HepG2 (cell line): ENCODE results near the gene HSD11B2. TPM values are rescaled to one million over a fixed set of nuclear protein-coding genes. Genes with fewer than 3 reads are reported as not detected.

Experiments
- ARID5B ChIP-seq: IDR thresholded peaks from 2 replicates; pipeline ENCODE4 v1.4.0; 2020; ENCODE audit warnings: mild to moderate bottlenecking, missing genetic modification reagents
- DDIT3 ChIP-seq: sonication (generic); formaldehyde crosslinking; IDR thresholded peaks from 2 replicates; pipeline ENCODE4 v1.4.0; 2020; ENCODE audit warnings: mild to moderate bottlenecking, missing genetic modification reagents
- HIVEP1 ChIP-seq: sonication (generic); formaldehyde crosslinking; IDR thresholded peaks from 2 replicates; pipeline ENCODE4 v1.4.0; 2020; ENCODE audit warnings: mild to moderate bottlenecking, missing genetic modification reagents
- HMGXB3 ChIP-seq: sonication (generic); formaldehyde crosslinking; IDR thresholded peaks from 2 replicates; pipeline ENCODE4 v1.4.0; 2020; ENCODE audit warnings: missing genetic modification reagents, borderline replicate concordance
- MXI1 ChIP-seq: IDR thresholded peaks from 3 replicates; pipeline ENCODE4 v1.6.1; 2012; ENCODE audit warnings: low read depth, low read length, inconsistent platforms, borderline replicate concordance
- NCOR1 ChIP-seq: fragments of 200-600 bp; sonication (generic); IDR thresholded peaks from 2 replicates; pipeline ENCODE4 v1.7.0; 2017; ENCODE audit warnings: antibody characterized with exemption, low read length, borderline replicate concordance
- NRL ChIP-seq: sonication (generic); formaldehyde crosslinking; IDR thresholded peaks from 2 replicates; pipeline ENCODE4 v1.5.0; 2020; ENCODE audit warnings: missing genetic modification reagents, mild to moderate bottlenecking, moderate library complexity, borderline replicate concordance
- PREB ChIP-seq: sonication (generic); formaldehyde crosslinking; IDR thresholded peaks from 2 replicates; pipeline ENCODE4 v1.4.0; 2020; ENCODE audit warnings: missing genetic modification reagents
- SRF ChIP-seq: IDR thresholded peaks from 2 replicates; pipeline ENCODE4 v1.6.1; 2011; ENCODE audit warnings: mild to moderate bottlenecking, low read depth, low read length, moderate library complexity
- ZNF24 ChIP-seq: fragments of 450-650 bp; IDR thresholded peaks from 2 replicates; pipeline ENCODE4 v1.6.1; 2017; ENCODE audit warnings: antibody characterized with exemption, mild to moderate bottlenecking
- ZNF430 ChIP-seq: sonication (generic); formaldehyde crosslinking; IDR thresholded peaks from 2 replicates; pipeline ENCODE4 v1.9.0; 2021; ENCODE audit warnings: mild to moderate bottlenecking, missing genetic modification reagents
- ZNF605 ChIP-seq: sonication (generic); formaldehyde crosslinking; IDR thresholded peaks from 2 replicates; pipeline ENCODE4 v1.8.0; 2022; ENCODE audit warnings: mild to moderate bottlenecking, missing genetic modification reagents
- ZNF747 ChIP-seq: sonication (generic); formaldehyde crosslinking; IDR thresholded peaks from 2 replicates; pipeline ENCODE4 v1.8.1; 2023; ENCODE audit warnings: missing genetic modification reagents, mild to moderate bottlenecking, borderline replicate concordance
- ZNF800 ChIP-seq: sonication (generic); formaldehyde crosslinking; IDR thresholded peaks from 2 replicates; pipeline ENCODE4 v1.4.0; 2020; ENCODE audit warnings: missing genetic modification reagents
- ZNF816 ChIP-seq: sonication (generic); formaldehyde crosslinking; IDR thresholded peaks from 2 replicates; pipeline ENCODE4 v1.8.0; 2022; ENCODE audit warnings: missing genetic modification reagents, mild to moderate bottlenecking, borderline replicate concordance
- polyA plus RNA-seq, 8 experiments: library from polyadenylated mRNA; depleted of rRNA in 3 of 8; stranded (reverse) in 7 of 8; unstranded in 1 of 8; fragments of >200 nt; fragmentation: Illumina TruSeq in 4 of 8; extraction: Trizol in 4 of 8; gene quantifications; 2 replicates each; pipeline versions ENCODE4 v1.2.1 to v1.2.3, GENCODE V29; 2011 to 2016; ENCODE audit warnings: low read depth in 4 of 8, missing spikeins in 1 of 8, mixed read lengths in 1 of 8; ENCODE audit not compliant: insufficient read depth in 1 of 8
- total RNA-seq, 5 experiments: library from RNA; depleted of rRNA; stranded (reverse); fragments of >200 nt; fragmentation: Illumina TruSeq; extraction: Trizol; gene quantifications; 2 replicates each; pipeline ENCODE4 v1.2.3, GENCODE V29; 2016; ENCODE audit warnings: low read depth in 1 of 5

HSD11B2 gene
- total and polyA plus RNA-seq, 2 of the 13 experiments (the other 11 are each of a cell fraction or from before 2014, with no cell fraction given): 8.9 to 13.6 TPM

GRCh38 chr16:67428146-67428731 is 2.7 kb upstream of the HSD11B2 start (continued):
- TF ChIP-seq ZNF816 (CRISPR knock-in tag) (no peak), ZNF747 (CRISPR knock-in tag) (no peak), MXI1 (peak; percentile 57; the same call in 2 of the 3 replicates), PREB (CRISPR knock-in tag) (no peak), ARID5B (CRISPR knock-in tag) (0 out of 2 replicates have a peak, but pooled peaks have one; percentile 46), ZNF24 (no peak), ZNF605 (CRISPR knock-in tag) (peak; percentile 38; the same call in 1 of the 2 replicates), SRF (no peak), HMGXB3 (CRISPR knock-in tag) (peak; percentile 79; the same call in 1 of the 2 replicates), NCOR1 (no peak), DDIT3 (no peak), HIVEP1 (CRISPR knock-in tag) (peak; percentile 39; the same call in 1 of the 2 replicates), ZNF430 (CRISPR knock-in tag) (no peak), ZNF800 (no peak), NRL (CRISPR knock-in tag) (peak; percentile 44; the same call in 1 of the 2 replicates)
